Middle frontal gyrus (tissue), 1 donor: ENCODE measurements around the gene CA12.

Experiments
- DNase-seq: peaks from one replicate; pipeline ENCODE4 v3.0.0-alpha.2; 2015; ENCODE audit warnings: low spot score; ENCODE audit errors: extremely low spot score

CA12 gene

DNA sequence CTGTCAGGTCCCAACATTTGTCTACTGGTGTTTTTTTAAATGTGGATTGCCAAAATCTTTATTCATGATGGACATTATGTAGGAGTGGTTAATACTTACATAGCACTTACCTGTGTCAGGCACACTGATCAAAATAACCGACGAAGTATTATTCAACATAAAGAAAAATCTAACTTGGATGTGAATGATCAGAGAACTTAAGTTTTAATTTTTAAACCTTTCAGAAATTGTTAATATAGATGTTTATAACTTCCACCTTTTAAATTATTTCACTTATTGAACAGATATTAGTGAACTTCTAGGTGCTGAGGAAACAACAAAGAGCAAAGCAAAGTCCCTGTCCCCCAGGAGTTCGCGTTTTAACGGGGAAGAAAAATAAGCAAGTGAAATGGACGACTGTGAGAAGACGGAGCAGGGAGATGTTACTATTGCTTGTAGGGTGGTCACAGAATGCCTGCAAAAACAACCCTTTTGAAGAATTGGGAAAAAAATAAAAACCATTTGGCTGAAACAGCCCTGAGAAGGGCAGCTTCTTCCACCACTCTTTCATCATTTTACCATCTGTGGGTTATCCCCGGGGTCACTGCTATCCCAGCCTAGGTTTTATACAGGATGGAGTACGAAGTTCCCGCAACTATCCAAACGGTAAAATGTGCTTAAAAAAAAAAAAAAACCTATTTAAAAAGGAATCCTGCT lies 105.2 kb downstream of the CA12 start:
- DNase-seq = no peak

- no peak for DNase-seq
Observed at GRCh38 chr15:63274427-63274826, 107.2 kb downstream of the CA12 start.
